PC-9 (cell line): ENCODE results near the gene RBM39.

Experiments
- EZH2 ChIP-seq: fragments of 200-600 bp; sonication (generic); IDR thresholded peaks from 2 replicates; pipeline ENCODE4 v1.8.0; 2017; ENCODE audit warnings: antibody characterized with exemption, low read depth
- TF ChIP-seq, protein P1 (sequence below): fragments of 200-600 bp; sonication (generic); conservative IDR thresholded peaks from 2 replicates; pipeline ENCODE4 v1.6.1; 2017; ENCODE audit warnings: mixed run types, antibody characterized with exemption, mild to moderate bottlenecking, moderate library complexity

DNA sequence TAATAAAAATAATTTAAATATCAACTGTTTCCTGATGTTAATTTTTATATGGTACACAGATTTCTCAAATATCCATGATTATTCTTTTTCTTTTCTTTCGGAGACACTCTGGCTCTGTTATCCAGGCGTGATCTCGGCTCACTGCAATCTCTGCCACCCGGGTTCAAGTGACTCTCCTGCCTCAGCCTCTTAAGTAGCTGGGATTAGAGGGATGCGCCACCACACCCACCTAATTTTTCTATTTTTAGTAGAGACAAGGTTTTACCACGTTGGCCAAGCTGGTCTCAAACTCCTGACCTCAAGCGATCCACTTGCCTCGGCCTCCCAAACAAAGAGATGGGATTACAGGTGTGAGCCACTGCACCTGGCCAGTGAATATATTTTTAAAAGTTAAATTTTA is 22.3 kb downstream of the RBM39 start:
- TF ChIP-seq, protein P1, sequence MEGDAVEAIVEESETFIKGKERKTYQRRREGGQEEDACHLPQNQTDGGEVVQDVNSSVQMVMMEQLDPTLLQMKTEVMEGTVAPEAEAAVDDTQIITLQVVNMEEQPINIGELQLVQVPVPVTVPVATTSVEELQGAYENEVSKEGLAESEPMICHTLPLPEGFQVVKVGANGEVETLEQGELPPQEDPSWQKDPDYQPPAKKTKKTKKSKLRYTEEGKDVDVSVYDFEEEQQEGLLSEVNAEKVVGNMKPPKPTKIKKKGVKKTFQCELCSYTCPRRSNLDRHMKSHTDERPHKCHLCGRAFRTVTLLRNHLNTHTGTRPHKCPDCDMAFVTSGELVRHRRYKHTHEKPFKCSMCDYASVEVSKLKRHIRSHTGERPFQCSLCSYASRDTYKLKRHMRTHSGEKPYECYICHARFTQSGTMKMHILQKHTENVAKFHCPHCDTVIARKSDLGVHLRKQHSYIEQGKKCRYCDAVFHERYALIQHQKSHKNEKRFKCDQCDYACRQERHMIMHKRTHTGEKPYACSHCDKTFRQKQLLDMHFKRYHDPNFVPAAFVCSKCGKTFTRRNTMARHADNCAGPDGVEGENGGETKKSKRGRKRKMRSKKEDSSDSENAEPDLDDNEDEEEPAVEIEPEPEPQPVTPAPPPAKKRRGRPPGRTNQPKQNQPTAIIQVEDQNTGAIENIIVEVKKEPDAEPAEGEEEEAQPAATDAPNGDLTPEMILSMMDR: no peak
- TF ChIP-seq EZH2: no peak
